Measurements from ENCODE around the gene CTSZ. TPM values are rescaled to one million over a fixed set of nuclear protein-coding genes. Genes with fewer than 3 reads are reported as not detected.

The CTSZ gene
- total RNA-seq, 1 experiment from 2014 or later: 194 TPM

DNA sequence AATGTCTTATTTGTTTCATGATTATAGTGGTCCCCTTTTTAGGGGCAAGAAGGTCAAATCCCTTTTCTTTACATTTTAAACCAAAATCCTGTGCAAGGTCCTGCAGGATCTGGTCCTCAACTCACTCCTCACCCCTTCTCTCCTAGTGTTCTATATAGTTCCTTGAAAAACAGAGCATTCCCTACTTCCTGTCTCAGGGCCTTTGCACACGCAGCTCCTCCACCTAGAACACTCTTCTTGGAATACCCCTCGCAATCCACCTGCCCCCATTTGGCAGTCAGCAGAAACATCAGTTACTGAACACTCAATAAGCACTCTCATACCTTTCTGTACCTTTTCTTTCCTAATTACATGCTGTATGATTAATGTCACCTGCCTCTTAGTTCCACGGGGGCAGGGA lies 28.3 kb upstream of the CTSZ start:
- no peak overlapping the region for H3K4me3 ChIP-seq
- H3K4me2 ChIP-seq: no peak overlapping the region
- ChIA-PET POLR2A (ENCODE audit: unreplicated experiment) (no interaction called here), CTCF (no interaction called here)
- peaks cover 55% of the 10 kb centered on the region for H3K36me3 ChIP-seq (ENCODE audit: low read depth)
- TF ChIP-seq EZH2 (IDR thresholded peaks at IDR 0.05; ENCODE audit: low read depth): no peak
- TF ChIP-seq, protein P1, sequence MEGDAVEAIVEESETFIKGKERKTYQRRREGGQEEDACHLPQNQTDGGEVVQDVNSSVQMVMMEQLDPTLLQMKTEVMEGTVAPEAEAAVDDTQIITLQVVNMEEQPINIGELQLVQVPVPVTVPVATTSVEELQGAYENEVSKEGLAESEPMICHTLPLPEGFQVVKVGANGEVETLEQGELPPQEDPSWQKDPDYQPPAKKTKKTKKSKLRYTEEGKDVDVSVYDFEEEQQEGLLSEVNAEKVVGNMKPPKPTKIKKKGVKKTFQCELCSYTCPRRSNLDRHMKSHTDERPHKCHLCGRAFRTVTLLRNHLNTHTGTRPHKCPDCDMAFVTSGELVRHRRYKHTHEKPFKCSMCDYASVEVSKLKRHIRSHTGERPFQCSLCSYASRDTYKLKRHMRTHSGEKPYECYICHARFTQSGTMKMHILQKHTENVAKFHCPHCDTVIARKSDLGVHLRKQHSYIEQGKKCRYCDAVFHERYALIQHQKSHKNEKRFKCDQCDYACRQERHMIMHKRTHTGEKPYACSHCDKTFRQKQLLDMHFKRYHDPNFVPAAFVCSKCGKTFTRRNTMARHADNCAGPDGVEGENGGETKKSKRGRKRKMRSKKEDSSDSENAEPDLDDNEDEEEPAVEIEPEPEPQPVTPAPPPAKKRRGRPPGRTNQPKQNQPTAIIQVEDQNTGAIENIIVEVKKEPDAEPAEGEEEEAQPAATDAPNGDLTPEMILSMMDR (conservative IDR thresholded peaks at IDR 0.05): no peak
- DNase-seq: no peak
- no peaks in the 10 kb centered on the region for H3K27me3 ChIP-seq (ENCODE audit: insufficient read depth, low read depth)
- no TSS peak for BruUV-seq (replicated peaks)
- intact Hi-C loops (cut with micrococcal nuclease; ENCODE audit: unreplicated experiment): no loop called here
- no peaks in the 10 kb centered on the region for H3K9me2 ChIP-seq (ENCODE audit: insufficient read depth)
- peaks cover 47% of the 10 kb centered on the region for H4K20me1 ChIP-seq (ENCODE audit: insufficient read depth)
- H3K4me1 ChIP-seq (replicated peaks; ENCODE audit: insufficient read depth): peaks cover 48% of the 10 kb centered on the region
- peak overlapping the region; percentile 19; the same call in 1 of the 2 replicates for H3K27ac ChIP-seq
- H3K9me3 ChIP-seq (ENCODE audit: insufficient read depth, low read depth): no peaks in the 10 kb centered on the region
- H2AFZ ChIP-seq: no peak overlapping the region
- H3F3A ChIP-seq (ENCODE audit: insufficient read depth, low read depth): peaks cover 61% of the 10 kb centered on the region
- H3K79me2 ChIP-seq (ENCODE audit: low read depth): peaks cover 72% of the 10 kb centered on the region

DNA sequence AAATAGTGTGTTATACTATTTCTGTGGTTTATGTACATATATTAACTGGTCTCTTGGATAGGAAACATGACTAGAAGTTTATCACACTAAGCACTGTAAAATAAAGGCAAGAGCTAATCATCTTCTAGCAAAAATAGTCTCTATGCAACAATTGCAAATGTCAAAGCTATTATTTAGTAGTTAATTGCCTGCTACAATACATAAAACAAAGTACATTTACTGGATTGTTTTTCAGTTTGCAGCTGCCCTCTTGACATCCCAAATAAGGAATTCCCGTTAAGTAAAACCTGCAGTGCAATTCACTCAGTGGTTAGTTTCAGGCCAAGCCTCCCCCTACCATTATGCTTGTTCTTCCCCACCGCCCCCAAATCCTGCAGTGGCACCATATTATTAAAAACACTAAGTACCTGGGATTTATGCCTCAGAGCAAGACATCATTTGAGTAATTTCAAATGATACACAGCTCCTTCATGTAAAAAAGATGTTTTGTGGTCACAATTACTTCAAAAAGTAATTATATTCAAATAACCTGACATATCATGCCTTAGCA lies 26.6 kb upstream of the CTSZ start:
- no TSS peak for BruUV-seq (replicated peaks)
- Histone ChIP-seq H3K4me2 (peak overlapping the region; percentile 79), H3K4me3 (peak overlapping the region; percentile 80; the same call in 1 of the 2 replicates), H3K27ac (peak overlapping the region; percentile 64), H3K9me2 (ENCODE audit: insufficient read depth) (no peaks in the 10 kb centered on the region), H3K79me2 (ENCODE audit: low read depth) (peaks cover 72% of the 10 kb centered on the region), H3K36me3 (ENCODE audit: low read depth) (peaks cover 56% of the 10 kb centered on the region), H2AFZ (no peak overlapping the region), H3K27me3 (ENCODE audit: insufficient read depth, low read depth) (no peaks in the 10 kb centered on the region), H3K9me3 (ENCODE audit: insufficient read depth, low read depth) (no peaks in the 10 kb centered on the region), H3F3A (ENCODE audit: insufficient read depth, low read depth) (peaks cover 65% of the 10 kb centered on the region), H3K4me1 (replicated peaks; ENCODE audit: insufficient read depth) (peaks cover 48% of the 10 kb centered on the region), H4K20me1 (ENCODE audit: insufficient read depth) (peaks cover 40% of the 10 kb centered on the region)
- intact Hi-C loops (cut with micrococcal nuclease; ENCODE audit: unreplicated experiment): loop anchor here (5.0 kb wide), 1 partner anchor 51 kb away; the partner anchor contains the start of gene NELFCD
- CTCF ChIA-PET: interaction anchor here (0.6 kb wide), 1 partner anchor 178 kb away, joined by 5 read pairs; no protein-coding TSS in a partner anchor
- no peak for DNase-seq
- POLR2A ChIA-PET (ENCODE audit: unreplicated experiment): no interaction called here
- TF ChIP-seq, protein P1 (conservative IDR thresholded peaks at IDR 0.05): no peak

DNA sequence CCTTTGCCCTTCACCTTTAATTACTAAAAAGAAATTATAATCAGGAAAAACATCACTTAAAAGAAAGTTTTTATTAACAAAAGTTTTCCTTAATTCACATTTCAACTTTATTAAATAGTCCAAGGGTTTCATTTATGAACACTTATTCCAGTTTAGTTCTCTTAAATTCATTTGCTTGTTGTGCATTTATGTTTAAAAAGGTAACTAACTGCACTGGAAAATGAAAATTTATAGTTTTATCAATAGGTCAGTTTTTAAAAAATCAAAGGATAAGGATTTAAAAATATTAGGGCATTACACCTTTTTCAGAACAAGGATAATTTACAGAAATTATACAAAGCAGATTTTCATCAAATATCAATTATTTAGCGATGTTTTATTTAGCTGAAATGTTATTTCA lies 26.0 kb upstream of the CTSZ start:
- peak in 1 of 2 experiments; percentile 10 for DNase-seq
- no peaks in the 10 kb centered on the region for H3K9me2 ChIP-seq (ENCODE audit: insufficient read depth)
- CTCF ChIA-PET: interaction anchor here (0.6 kb wide), 1 partner anchor 177 kb away, joined by 5 read pairs; no protein-coding TSS in a partner anchor
- peaks cover 37% of the 10 kb centered on the region for H4K20me1 ChIP-seq (ENCODE audit: insufficient read depth)
- no peak overlapping the region for H2AFZ ChIP-seq
- H3K36me3 ChIP-seq (ENCODE audit: low read depth): peaks cover 56% of the 10 kb centered on the region
- no TSS peak for BruUV-seq (replicated peaks)
- POLR2A ChIA-PET (ENCODE audit: unreplicated experiment): no interaction called here
- peak overlapping the region; percentile 64 for H3K27ac ChIP-seq
- H3K4me3 ChIP-seq: peak overlapping the region; percentile 80
- peaks cover 72% of the 10 kb centered on the region for H3K79me2 ChIP-seq (ENCODE audit: low read depth)
- H3K4me2 ChIP-seq: peak overlapping the region; percentile 79
- H3K4me1 ChIP-seq (replicated peaks; ENCODE audit: insufficient read depth): peaks cover 50% of the 10 kb centered on the region
- intact Hi-C loops (cut with micrococcal nuclease; ENCODE audit: unreplicated experiment): loop anchor here (5.0 kb wide), 1 partner anchor 51 kb away; the partner anchor contains the start of gene NELFCD
- peaks cover 59% of the 10 kb centered on the region for H3F3A ChIP-seq (ENCODE audit: insufficient read depth, low read depth)
- no peak for TF ChIP-seq EZH2 (IDR thresholded peaks at IDR 0.05; ENCODE audit: low read depth)
- TF ChIP-seq, protein P1 (conservative IDR thresholded peaks at IDR 0.05): no peak
- H3K27me3 ChIP-seq (ENCODE audit: insufficient read depth, low read depth): no peaks in the 10 kb centered on the region
- H3K9me3 ChIP-seq (ENCODE audit: insufficient read depth, low read depth): no peaks in the 10 kb centered on the region

All from PC-9 (cell line).